IPS-20b (cell line): ENCODE measurements around the gene CATSPERE.

Experiments
- H3K27ac ChIP-seq: one replicate; pipeline ENCODE4 v1.5.1; 2013; ENCODE audit warnings: low read length
- H3K27me3 ChIP-seq: 2 replicates; pipeline ENCODE4 v1.6.1; 2013; ENCODE audit warnings: mild to moderate bottlenecking, low read length, inconsistent platforms; ENCODE audit not compliant: insufficient read depth
- H3K36me3 ChIP-seq: 2 replicates; pipeline ENCODE4 v1.6.1; 2013; ENCODE audit warnings: low read depth, mild to moderate bottlenecking, inconsistent platforms, low read length, moderate library complexity; ENCODE audit not compliant: insufficient read depth
- H3K4me1 ChIP-seq: 2 replicates; pipeline ENCODE4 v1.6.1; 2013; ENCODE audit warnings: mild to moderate bottlenecking, control low read depth, inconsistent platforms, low read length, moderate library complexity; ENCODE audit not compliant: insufficient read depth
- H3K4me3 ChIP-seq: 2 replicates; pipeline ENCODE4 v1.5.1; 2013; ENCODE audit warnings: mild to moderate bottlenecking, low read length, inconsistent platforms
- H3K9ac ChIP-seq: 2 replicates; pipeline ENCODE4 v1.6.1; 2013; ENCODE audit warnings: low read depth, mild to moderate bottlenecking, inconsistent platforms, low read length, moderate library complexity
- H3K9me3 ChIP-seq: 2 replicates; pipeline ENCODE4 v1.6.1; 2013; ENCODE audit warnings: mild to moderate bottlenecking, low read depth, low read length, inconsistent platforms; ENCODE audit not compliant: insufficient read depth

The CATSPERE gene

DNA sequence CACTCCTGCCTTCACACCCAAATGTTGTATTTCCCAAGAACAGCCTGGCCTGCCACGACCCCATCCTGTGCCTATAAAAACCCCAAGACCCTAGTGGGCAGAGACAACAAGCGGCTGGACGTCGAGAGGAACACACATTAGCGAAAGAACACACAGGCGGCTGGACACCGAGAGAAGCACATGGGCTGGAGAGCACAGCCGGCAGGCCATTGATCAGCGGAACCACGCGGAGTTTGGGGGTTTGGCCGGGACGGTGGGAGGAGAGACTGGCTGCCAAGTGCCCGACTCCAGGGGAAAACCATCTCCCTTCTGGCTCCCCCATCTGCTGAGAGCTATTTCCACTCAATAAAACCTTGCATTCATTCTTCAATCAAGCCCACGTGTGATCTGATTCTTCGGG lies 181.5 kb downstream of the CATSPERE start:
- H3K9me3 ChIP-seq, result peaks cover 6% of the 10 kb centered on the region; the same call in 1 of the 2 replicates
- H3K36me3 ChIP-seq, result no peaks in the 10 kb centered on the region
- no peaks in the 10 kb centered on the region for H3K27me3 ChIP-seq
- H3K9ac ChIP-seq, result no peak overlapping the region
- H3K4me3 ChIP-seq, result no peak overlapping the region
- H3K27ac ChIP-seq, result no peak overlapping the region
- no peaks in the 10 kb centered on the region for H3K4me1 ChIP-seq

DNA sequence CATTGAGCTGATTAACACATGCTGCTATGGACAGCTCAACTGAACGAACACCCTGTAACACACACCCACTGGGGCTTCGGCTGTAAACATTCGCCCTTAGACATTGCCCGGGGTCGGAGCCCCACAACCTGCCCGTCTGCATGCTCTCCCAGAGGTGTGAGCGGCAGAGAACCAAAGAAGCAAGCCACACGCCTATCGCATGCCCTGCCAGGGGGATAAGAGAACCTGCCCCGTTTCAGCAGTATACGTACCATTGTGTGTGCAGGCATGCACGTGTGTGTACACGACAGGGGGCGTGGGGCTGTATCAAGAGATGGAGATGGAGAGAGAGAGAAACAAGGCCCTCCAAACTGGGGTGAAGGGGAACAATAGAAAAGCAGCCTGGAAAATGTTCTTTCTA lies 181.9 kb downstream of the CATSPERE start:
- peaks cover 6% of the 10 kb centered on the region; the same call in 1 of the 2 replicates for H3K9me3 ChIP-seq
- no peaks in the 10 kb centered on the region for H3K27me3 ChIP-seq
- peaks cover 2% of the 10 kb centered on the region; the same call in 1 of the 2 replicates for H3K4me1 ChIP-seq
- no peak overlapping the region for H3K4me3 ChIP-seq
- H3K36me3 ChIP-seq, result no peaks in the 10 kb centered on the region
- no peak overlapping the region for H3K9ac ChIP-seq
- no peak overlapping the region for H3K27ac ChIP-seq

DNA sequence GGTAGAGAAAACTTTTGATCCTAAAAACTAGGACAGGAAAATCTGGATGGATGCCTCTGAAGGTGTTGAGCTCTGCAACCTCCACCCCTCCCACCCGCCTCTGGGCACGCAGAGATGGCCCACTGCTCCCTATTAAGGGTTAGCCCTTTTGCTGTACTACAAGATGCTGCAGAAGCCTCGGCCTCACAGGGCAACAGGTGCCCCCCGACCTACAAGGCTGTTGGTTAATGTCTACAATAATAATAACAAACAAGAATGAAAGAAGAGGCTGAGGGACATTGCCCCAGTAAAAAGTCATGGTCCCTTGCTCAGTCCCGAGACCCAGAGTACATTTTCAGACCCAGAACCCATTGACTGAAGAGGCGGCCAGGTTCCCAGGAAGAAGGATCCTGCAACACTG lies 184.3 kb downstream of the CATSPERE start:
- H3K27me3 ChIP-seq, result no peaks in the 10 kb centered on the region
- peaks cover 5% of the 10 kb centered on the region; the same call in 1 of the 2 replicates for H3K4me1 ChIP-seq
- no peak overlapping the region for H3K27ac ChIP-seq
- H3K36me3 ChIP-seq, result no peaks in the 10 kb centered on the region
- no peak overlapping the region for H3K4me3 ChIP-seq
- peaks cover 6% of the 10 kb centered on the region; the same call in 1 of the 2 replicates for H3K9me3 ChIP-seq
- no peak overlapping the region for H3K9ac ChIP-seq

- Histone ChIP-seq H3K27me3 (no peaks in the 10 kb centered on the region), H3K36me3 (no peaks in the 10 kb centered on the region), H3K9ac (no peak overlapping the region), H3K4me1 (peaks cover 5% of the 10 kb centered on the region; the same call in 1 of the 2 replicates), H3K27ac (no peak overlapping the region), H3K4me3 (no peak overlapping the region), H3K9me3 (peaks cover 6% of the 10 kb centered on the region; the same call in 1 of the 2 replicates)
Measured at GRCh38 chr1:244645890-244646289, 184.8 kb downstream of the CATSPERE start.

GRCh38 chr1:244647819-244648218 lies 186.7 kb downstream of the CATSPERE start:
- Histone ChIP-seq H3K9ac (no peak overlapping the region), H3K4me3 (no peak overlapping the region), H3K27me3 (no peaks in the 10 kb centered on the region), H3K27ac (no peak overlapping the region), H3K4me1 (peaks cover 18% of the 10 kb centered on the region), H3K9me3 (peaks cover 6% of the 10 kb centered on the region; the same call in 1 of the 2 replicates), H3K36me3 (no peaks in the 10 kb centered on the region)

- Histone ChIP-seq H3K36me3 (peaks cover 3% of the 10 kb centered on the region), H3K4me3 (peak overlapping the region; percentile 70), H3K4me1 (peaks cover 33% of the 10 kb centered on the region), H3K27ac (peak overlapping the region; percentile 71), H3K9ac (peak overlapping the region; percentile 75), H3K9me3 (no peaks in the 10 kb centered on the region), H3K27me3 (no peaks in the 10 kb centered on the region)
Measured at GRCh38 chr1:244651956-244652622, 191.0 kb downstream of the CATSPERE start.

- Histone ChIP-seq H3K27me3 (no peaks in the 10 kb centered on the region), H3K9ac (peak within 1 kb of the TSS; percentile 93), H3K4me1 (peaks cover 32% of the 10 kb centered on the region), H3K9me3 (no peaks in the 10 kb centered on the region), H3K27ac (peak within 1 kb of the TSS; percentile 71), H3K36me3 (peaks cover 10% of the 10 kb centered on the region), H3K4me3 (peak within 1 kb of the TSS; percentile 97)
Measured at GRCh38 chr1:244652623-244653438, 191.8 kb downstream of the CATSPERE start, which contains the start of gene DESI2. TSS of gene DESI2 (plus strand) at chr1:244653126. CDS start at chr1:244653314, 188 bp downstream.

DNA sequence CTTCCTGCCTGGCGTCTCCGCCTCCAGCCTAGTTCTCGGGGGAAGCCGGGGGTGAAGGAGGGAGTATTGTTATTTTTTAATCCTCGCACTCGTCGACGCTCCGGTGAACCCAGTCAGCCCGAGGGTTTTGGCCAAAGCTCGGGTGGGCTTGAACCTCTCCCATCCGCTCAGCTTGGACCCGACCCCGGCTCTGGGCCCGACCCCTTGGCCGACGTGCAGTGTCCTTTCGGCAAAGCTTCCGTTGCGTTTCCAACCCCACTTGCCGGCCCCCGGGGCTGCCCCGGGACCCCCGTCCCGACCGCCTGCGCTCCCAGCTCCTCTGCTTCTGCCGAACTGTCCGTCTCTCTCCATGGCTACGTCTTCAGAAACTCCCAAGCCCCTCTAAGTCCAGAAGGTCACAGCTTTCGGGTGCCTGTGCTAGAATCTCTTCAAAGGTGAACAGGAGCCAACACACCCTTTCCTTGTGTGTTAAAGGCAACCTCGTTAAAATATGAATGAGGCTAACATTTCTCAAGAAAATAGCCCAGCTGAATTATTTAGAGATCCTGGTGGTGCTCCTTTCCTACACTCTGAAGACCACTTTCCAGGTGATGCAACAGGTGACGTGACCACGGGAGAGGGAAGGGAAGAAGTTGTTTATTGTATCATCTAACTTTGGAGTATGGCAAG lies 192.5 kb downstream of the CATSPERE start:
- Histone ChIP-seq H3K9me3 (no peaks in the 10 kb centered on the region), H3K27me3 (no peaks in the 10 kb centered on the region), H3K9ac (peak overlapping the region; percentile 93), H3K27ac (peak overlapping the region; percentile 21), H3K36me3 (peaks cover 17% of the 10 kb centered on the region), H3K4me1 (peaks cover 29% of the 10 kb centered on the region), H3K4me3 (peak overlapping the region; percentile 97)

- peak overlapping the region; percentile 21 for H3K27ac ChIP-seq
- H3K9ac ChIP-seq, result peak overlapping the region; percentile 93
- no peaks in the 10 kb centered on the region for H3K9me3 ChIP-seq
- peak overlapping the region; percentile 97 for H3K4me3 ChIP-seq
- H3K4me1 ChIP-seq, result peaks cover 36% of the 10 kb centered on the region
- H3K27me3 ChIP-seq, result no peaks in the 10 kb centered on the region
- peaks cover 20% of the 10 kb centered on the region for H3K36me3 ChIP-seq
Measured at GRCh38 chr1:244654108-244655038, 193.3 kb downstream of the CATSPERE start.

DNA sequence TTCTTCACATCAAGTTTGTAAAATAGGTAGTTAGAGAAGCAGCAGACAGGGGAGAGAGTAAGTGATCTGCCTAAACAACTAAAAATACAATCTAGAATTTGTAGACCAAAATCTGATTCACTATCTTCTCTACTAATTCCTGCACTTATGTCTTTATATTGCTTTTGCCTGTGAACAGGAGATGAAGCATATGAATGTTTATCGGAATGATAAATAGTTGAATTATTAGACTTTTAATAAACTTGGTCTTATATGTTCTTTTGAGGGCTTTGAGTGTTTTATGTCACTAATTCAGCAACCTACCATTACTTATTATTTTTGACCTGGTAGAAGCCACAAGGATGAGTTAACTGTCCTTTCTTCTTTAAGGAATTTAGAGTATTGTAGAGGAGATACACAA lies 194.1 kb downstream of the CATSPERE start:
- Histone ChIP-seq H3K4me1 (peaks cover 36% of the 10 kb centered on the region), H3K4me3 (peak overlapping the region; percentile 97), H3K9ac (peak overlapping the region; percentile 93; the same call in 1 of the 2 replicates), H3K36me3 (peaks cover 27% of the 10 kb centered on the region), H3K9me3 (no peaks in the 10 kb centered on the region), H3K27me3 (no peaks in the 10 kb centered on the region), H3K27ac (no peak overlapping the region)

GRCh38 chr1:244657421-244657820 lies 196.3 kb downstream of the CATSPERE start:
- Histone ChIP-seq H3K9ac (no peak overlapping the region), H3K4me3 (no peak overlapping the region), H3K4me1 (peaks cover 23% of the 10 kb centered on the region), H3K27ac (no peak overlapping the region), H3K27me3 (no peaks in the 10 kb centered on the region), H3K36me3 (peaks cover 33% of the 10 kb centered on the region), H3K9me3 (no peaks in the 10 kb centered on the region)
